ENCODE results near the gene WDHD1.
"Not testable (repeated sequence)": the region's sequence is repeated elsewhere in the genome, so short reads cannot be mapped to it uniquely, and the experiment has no call there.

Gene WDHD1

GRCh38 chr14:55038708-55039107 is 11.8 kb upstream of the WDHD1 start:
- Histone ChIP-seq H3K36me3 (replicated peaks; ENCODE audit: insufficient read depth, low read length) (no peaks in the 10 kb centered on the region), H3K4me2 (ENCODE audit: low read depth, low read length) (no peak overlapping the region)

GRCh38 chr14:55037995-55038394 is 11.1 kb upstream of the WDHD1 start:
- not testable (repeated sequence) for H3K9me3 ChIP-seq (replicated peaks; ENCODE audit: insufficient read depth, low read length); H3K4me1 ChIP-seq (ENCODE audit: low read length); DNase-seq; H3K36me3 ChIP-seq (replicated peaks; ENCODE audit: insufficient read depth, low read length); H3K9ac ChIP-seq (ENCODE audit: low read length); H3K4me3 ChIP-seq (ENCODE audit: low read length); H3K27ac ChIP-seq (ENCODE audit: low read length); H3K9me2 ChIP-seq (replicated peaks; ENCODE audit: insufficient read depth, low read length); H3K4me2 ChIP-seq (ENCODE audit: low read depth, low read length); H4K20me1 ChIP-seq (ENCODE audit: insufficient read depth, low read length); H3K27me3 ChIP-seq (replicated peaks; ENCODE audit: insufficient read depth, low read length); H3F3A ChIP-seq (ENCODE audit: insufficient read depth, low read length); H3K79me2 ChIP-seq (ENCODE audit: low read length); H2AFZ ChIP-seq (ENCODE audit: low read length)

More at GRCh38 chr14:55038708-55039107, 11.8 kb upstream of the WDHD1 start:
- Histone ChIP-seq H4K20me1 (ENCODE audit: insufficient read depth, low read length) (no peaks in the 10 kb centered on the region), H3K27ac (ENCODE audit: low read length) (no peak overlapping the region), H3K4me1 (ENCODE audit: low read length) (no peaks in the 10 kb centered on the region), H3F3A (ENCODE audit: insufficient read depth, low read length) (no peaks in the 10 kb centered on the region), H3K9me2 (replicated peaks; ENCODE audit: insufficient read depth, low read length) (no peaks in the 10 kb centered on the region), H2AFZ (ENCODE audit: low read length) (no peak overlapping the region), H3K9ac (ENCODE audit: low read length) (no peak overlapping the region), H3K4me3 (ENCODE audit: low read length) (no peak overlapping the region), H3K79me2 (ENCODE audit: low read length) (no peaks in the 10 kb centered on the region; the same call in 1 of the 2 replicates), H3K27me3 (replicated peaks; ENCODE audit: insufficient read depth, low read length) (no peaks in the 10 kb centered on the region), H3K9me3 (replicated peaks; ENCODE audit: insufficient read depth, low read length) (no peaks in the 10 kb centered on the region)
- no peak for DNase-seq
- no peak for TF ChIP-seq CTCF (IDR thresholded peaks at IDR 0.05; ENCODE audit: low read length)
- no peak for TF ChIP-seq EZH2phosphoT487 (IDR thresholded peaks at IDR 0.05; ENCODE audit: low read length)
- TF ChIP-seq EZH2 (optimal IDR thresholded peaks at IDR 0.05; ENCODE audit: low read depth, low read length) = no peak

- peaks cover 52% of the 10 kb centered on the region for H3K79me2 ChIP-seq (ENCODE audit: low read length)
- H3K4me3 ChIP-seq (ENCODE audit: low read length) = no peak overlapping the region
- no peaks in the 10 kb centered on the region for H3F3A ChIP-seq (ENCODE audit: insufficient read depth, low read length)
- no peaks in the 10 kb centered on the region for H3K9me2 ChIP-seq (replicated peaks; ENCODE audit: insufficient read depth, low read length)
- H3K9ac ChIP-seq (ENCODE audit: low read length) = no peak overlapping the region
- no peak overlapping the region for H2AFZ ChIP-seq (ENCODE audit: low read length)
- peaks cover 7% of the 10 kb centered on the region; the same call in 1 of the 2 replicates for H3K4me1 ChIP-seq (ENCODE audit: low read length)
- no peaks in the 10 kb centered on the region for H4K20me1 ChIP-seq (ENCODE audit: insufficient read depth, low read length)
- H3K27me3 ChIP-seq (replicated peaks; ENCODE audit: insufficient read depth, low read length) = no peaks in the 10 kb centered on the region
- no peak overlapping the region for H3K27ac ChIP-seq (ENCODE audit: low read length)
- no peak overlapping the region for H3K4me2 ChIP-seq (ENCODE audit: low read depth, low read length)
- no peaks in the 10 kb centered on the region for H3K9me3 ChIP-seq (replicated peaks; ENCODE audit: insufficient read depth, low read length)
- DNase-seq = no peak
- no peaks in the 10 kb centered on the region for H3K36me3 ChIP-seq (replicated peaks; ENCODE audit: insufficient read depth, low read length)
- TF ChIP-seq CTCF (IDR thresholded peaks at IDR 0.05; ENCODE audit: low read length) (no peak), EZH2 (optimal IDR thresholded peaks at IDR 0.05; ENCODE audit: low read depth, low read length) (no peak), EZH2phosphoT487 (IDR thresholded peaks at IDR 0.05; ENCODE audit: low read length) (no peak)
These were observed 4.3 kb upstream of the WDHD1 start for GRCh38 chr14:55031190-55031589.

GRCh38 chr14:55028476-55028875 is 1.6 kb upstream of the WDHD1 start:
- Histone ChIP-seq H2AFZ (ENCODE audit: low read length) (no peak overlapping the region), H3K4me1 (ENCODE audit: low read length) (peaks cover 7% of the 10 kb centered on the region; the same call in 1 of the 2 replicates), H3K36me3 (replicated peaks; ENCODE audit: insufficient read depth, low read length) (no peaks in the 10 kb centered on the region), H3K9me3 (replicated peaks; ENCODE audit: insufficient read depth, low read length) (no peaks in the 10 kb centered on the region), H3K9ac (ENCODE audit: low read length) (peak overlapping the region; percentile 81; the same call in 1 of the 2 replicates), H3F3A (ENCODE audit: insufficient read depth, low read length) (no peaks in the 10 kb centered on the region), H3K27ac (ENCODE audit: low read length) (no peak overlapping the region), H3K4me3 (ENCODE audit: low read length) (peak overlapping the region; percentile 90), H3K27me3 (replicated peaks; ENCODE audit: insufficient read depth, low read length) (no peaks in the 10 kb centered on the region), H4K20me1 (ENCODE audit: insufficient read depth, low read length) (no peaks in the 10 kb centered on the region), H3K4me2 (ENCODE audit: low read depth, low read length) (peak overlapping the region; percentile 70), H3K79me2 (ENCODE audit: low read length) (peaks cover 61% of the 10 kb centered on the region), H3K9me2 (replicated peaks; ENCODE audit: insufficient read depth, low read length) (no peaks in the 10 kb centered on the region)
- DNase-seq = no peak
- no peak for TF ChIP-seq EZH2 (optimal IDR thresholded peaks at IDR 0.05; ENCODE audit: low read depth, low read length)
- no peak for TF ChIP-seq EZH2phosphoT487 (IDR thresholded peaks at IDR 0.05; ENCODE audit: low read length)
- no peak for TF ChIP-seq CTCF (IDR thresholded peaks at IDR 0.05; ENCODE audit: low read length)
